NCI-H2196 (cell line): Measurements from ENCODE around the gene MKRN1.
"Not testable (repeated sequence)": the region's sequence is repeated elsewhere in the genome, so short reads cannot be mapped to it uniquely, and the experiment has no call there.

Source experiments
- DNase-seq: peaks from one replicate; lab custom pipeline; 2025; ENCODE audit not compliant: unreplicated experiment; lab: John Stamatoyannopoulos, UW

Gene MKRN1

GRCh38 chr7:140485500-140486265, 6.4 kb upstream of the MKRN1 start:
- no peak for DNase-seq

GRCh38 chr7:140484951-140485499, 5.7 kb upstream of the MKRN1 start:
- no peak for DNase-seq

GRCh38 chr7:140484479-140484878, 5.2 kb upstream of the MKRN1 start:
- no peak for DNase-seq

GRCh38 chr7:140479739-140480084, 407 bp upstream of the MKRN1 start:
- DNase-seq = no peak

GRCh38 chr7:140478246-140479061, 851 bp downstream of the MKRN1 start:
- DNase-seq = peak; percentile 40

- DNase-seq = no peak
These were observed 2.5 kb downstream of the MKRN1 start for GRCh38 chr7:140476698-140477261.

GRCh38 chr7:140475747-140476333, 3.5 kb downstream of the MKRN1 start:
- peak; percentile 76 for DNase-seq

- no peak for DNase-seq
These were observed 16.2 kb downstream of the MKRN1 start for GRCh38 chr7:140463111-140463510.

GRCh38 chr7:140458916-140459315, 20.4 kb downstream of the MKRN1 start:
- no peak for DNase-seq

GRCh38 chr7:140458201-140458600, 21.1 kb downstream of the MKRN1 start:
- DNase-seq = no peak

GRCh38 chr7:140456551-140457051, 22.7 kb downstream of the MKRN1 start:
- no peak for DNase-seq

GRCh38 chr7:140455743-140456142, 23.6 kb downstream of the MKRN1 start:
- DNase-seq = no peak

GRCh38 chr7:140454657-140455015, 24.7 kb downstream of the MKRN1 start:
- DNase-seq = no peak

- not testable (repeated sequence) for DNase-seq
These were observed 25.3 kb downstream of the MKRN1 start for GRCh38 chr7:140453785-140454656.

GRCh38 chr7:140453273-140453672, 26.0 kb downstream of the MKRN1 start:
- no peak for DNase-seq

- no peak for DNase-seq
These were observed 27.6 kb downstream of the MKRN1 start for GRCh38 chr7:140451716-140452115.

- no peak for DNase-seq
These were observed 30.4 kb downstream of the MKRN1 start for GRCh38 chr7:140448781-140449480.

GRCh38 chr7:140447841-140448240, 31.5 kb downstream of the MKRN1 start:
- DNase-seq = no peak

- DNase-seq = no peak
These were observed 32.8 kb downstream of the MKRN1 start for GRCh38 chr7:140446467-140446866.

- DNase-seq = no peak
These were observed 37.8 kb downstream of the MKRN1 start for GRCh38 chr7:140441519-140441918.
